T-cell (primary cell): ENCODE results near the gene STX16. TPM values are rescaled to one million over a fixed set of nuclear protein-coding genes. Genes with fewer than 3 reads are reported as not detected.

Experiments
- ATAC-seq, 4 experiments: fragments of 200-7000 bp in 3 of 4; fragments of 150-1000 bp in 1 of 4; cut with Tn5 transposase; replicated peaks in 1 of 4; 1 replicate in 3 of 4; 2 replicates in 1 of 4; pipeline ENCODE4 v1.10.0; 2021; ENCODE audit warnings: moderate library complexity in 3 of 4, mild to moderate bottlenecking in 2 of 4, moderate number of reproducible peaks in 1 of 4
- CTCF ChIA-PET, 2 donors: fragments of 300-600 bp; sonication (Branson Sonifier 250); formaldehyde crosslinking; loops; one replicate each; lab custom pipeline; 2022; ENCODE audit warnings: antibody characterized with exemption in 2 of 2; lab: Charles Lee
- POLR2A ChIA-PET, 2 donors: fragments of 300-600 bp; sonication (Branson Sonifier 250); formaldehyde crosslinking; loops; one replicate each; lab custom pipeline; 2022; ENCODE audit warnings: antibody characterized with exemption in 2 of 2; lab: Charles Lee
- DNase-seq, 35 experiments: peaks; one replicate each; pipeline versions ENCODE4 v3.0.0 to v3.0.0-alpha.2; 2013 to 2023
- H3K27ac ChIP-seq: one replicate; pipeline ENCODE4 v1.5.1; 2013; ENCODE audit warnings: low read length
- H3K27me3 ChIP-seq, 2 experiments: replicated peaks in 1 of 2; 1 replicate in 1 of 2; 2 replicates in 1 of 2; pipeline versions ENCODE4 v1.6.1 to v1.7.0; 2013; ENCODE audit warnings: low read length in 1 of 2, mixed read lengths in 1 of 2; ENCODE audit not compliant: control insufficient read depth in 2 of 2, insufficient read depth in 2 of 2; ENCODE audit errors: extremely low read depth in 1 of 2
- H3K36me3 ChIP-seq, 2 donors: 1 replicate in 1 of 2; 2 replicates in 1 of 2; pipeline versions ENCODE4 v1.6.1 to v1.7.0; 2013; ENCODE audit warnings: low read length in 1 of 2; ENCODE audit not compliant: control insufficient read depth in 2 of 2, insufficient read depth in 1 of 2; ENCODE audit errors: extremely low read depth in 1 of 2
- H3K4me1 ChIP-seq, 2 experiments: 1 replicate in 1 of 2; 2 replicates in 1 of 2; pipeline versions ENCODE4 v1.6.1 to v1.7.0; 2013; ENCODE audit warnings: low read length in 2 of 2, mixed read lengths in 1 of 2; ENCODE audit not compliant: insufficient read depth in 2 of 2, control insufficient read depth in 1 of 2; ENCODE audit errors: extremely low read depth in 1 of 2
- H3K4me3 ChIP-seq, 2 donors: 1 replicate in 1 of 2; 2 replicates in 1 of 2; pipeline versions ENCODE4 v1.5.1 to v1.7.0; 2013; ENCODE audit warnings: mild to moderate bottlenecking in 2 of 2, low read length in 1 of 2, moderate library complexity in 1 of 2; ENCODE audit not compliant: control insufficient read depth in 1 of 2; ENCODE audit errors: extremely low read depth in 1 of 2
- H3K9me3 ChIP-seq: 2 replicates; pipeline ENCODE4 v1.7.0; 2013
- H3K27ac Mint-ChIP-seq, 2 donors: one replicate each; pipeline ENCODE4 v1.8.0; 2020 to 2021; ENCODE audit warnings: mild to moderate bottlenecking in 2 of 2, mixed read lengths in 2 of 2
- H3K27me3 Mint-ChIP-seq, 2 donors: one replicate each; pipeline ENCODE4 v1.8.0; 2021 to 2022; ENCODE audit warnings: mixed read lengths in 2 of 2
- H3K36me3 Mint-ChIP-seq: one replicate; pipeline ENCODE4 v1.8.0; 2021; ENCODE audit warnings: mixed read lengths
- H3K4me1 Mint-ChIP-seq, 3 donors: one replicate each; pipeline ENCODE4 v1.8.0; 2020 to 2022; ENCODE audit warnings: mixed read lengths in 3 of 3, mild to moderate bottlenecking in 1 of 3
- H3K4me3 Mint-ChIP-seq, 3 donors: one replicate each; pipeline ENCODE4 v1.8.0; 2020 to 2022; ENCODE audit warnings: mild to moderate bottlenecking in 3 of 3, mixed read lengths in 3 of 3, moderate library complexity in 3 of 3
- H3K9me3 Mint-ChIP-seq, 3 donors: one replicate each; pipeline ENCODE4 v1.8.0; 2020 to 2022; ENCODE audit warnings: mixed read lengths in 3 of 3
- WGBS: methylation state at CpG from one replicate; pipeline ENCODE4 v1.1.5; 2013; ENCODE audit warnings: missing lambda C conversion rate; ENCODE audit not compliant: insufficient coverage; 5-methylcytosine and 5-hydroxymethylcytosine counted together
- total RNA-seq, 35 experiments: library from RNA in 6 of 35; stranded (reverse) in 6 of 35; fragments of 120-200 nt in 1 of 35; gene quantifications; one replicate each; pipeline versions ENCODE4 v1.2.1 to v1.2.4 and lab custom pipeline; 2013 to 2026

STX16 gene
- total RNA-seq, 5 donors from 2014 or later (not counting 1 experiment from before 2014, with no cell fraction given) = 154 to 213 (median 178) TPM

- Histone ChIP-seq H3K4me1 (peaks cover 16 to 22% of the 10 kb centered on the region in 2 experiments), H3K36me3 (no peaks in the 10 kb centered on the region), H3K4me3 (peak overlapping the region; percentile 49 to 88), H3K27me3 (no peaks in the 10 kb centered on the region), H3K27ac (peak overlapping the region; percentile 53), H3K9me3 (no peaks in the 10 kb centered on the region)
- Mint-ChIP-seq H3K36me3 (no peaks in the 10 kb centered on the region), H3K27me3 (peaks cover 0 to 1% of the 10 kb centered on the region in 2 donors), H3K4me3 (peak overlapping the region; percentile 72 to 78 (median 75)), H3K27ac (peak overlapping the region; percentile 76 to 87), H3K9me3 (no peaks in the 10 kb centered on the region), H3K4me1 (peaks cover 13 to 27% (median 16%) of the 10 kb centered on the region in 3 donors)
- CTCF ChIA-PET = interaction anchor here (0.6 to 1.4 kb wide), 3 partner anchors 9 to 793 kb away, joined by 3 to 6 read pairs (median 5); no protein-coding TSS in a partner anchor
- ATAC-seq = peak; percentile 0 to 14 (median 8)
- POLR2A ChIA-PET = no interaction called here
- 4% methylated on average over 68 of the region's 73 CpGs for WGBS
- peak in 26 of 35 experiments; percentile 7 to 59 (median 29) for DNase-seq
These were observed 1.5 kb upstream of the STX16 start for GRCh38 chr20:58649288-58650180.

GRCh38 chr20:58650181-58650775 is 805 bp upstream of the STX16 start:
- H3K27me3 Mint-ChIP-seq = peaks cover 0 to 1% of the 10 kb centered on the region in 2 donors
- Histone ChIP-seq H3K9me3 (no peaks in the 10 kb centered on the region), H3K27ac (peak overlapping the region; percentile 95), H3K4me3 (peak overlapping the region; percentile 95 to 97), H3K4me1 (peaks cover 21 to 22% of the 10 kb centered on the region in 2 experiments), H3K27me3 (no peaks in the 10 kb centered on the region), H3K36me3 (no peaks in the 10 kb centered on the region)
- H3K9me3 Mint-ChIP-seq = no peaks in the 10 kb centered on the region
- H3K27ac Mint-ChIP-seq = peak overlapping the region; percentile 98
- under 1% methylated on average over 47 of the region's 62 CpGs for WGBS
- H3K36me3 Mint-ChIP-seq = no peaks in the 10 kb centered on the region
- DNase-seq = peak in 24 of 35 experiments; percentile 15 to 69 (median 38)
- ChIA-PET POLR2A (interaction anchor here in 1 of 2 donors (0.7 to 2.6 kb wide), 2 partner anchors 11 to 1034 kb away, joined by 17 to 19 read pairs; no protein-coding TSS in a partner anchor), CTCF (interaction anchor here (0.5 to 2.9 kb wide), 12 partner anchors 9 to 771 kb away, joined by 3 to 20 read pairs (median 4); no protein-coding TSS in a partner anchor)
- peak overlapping the region; percentile 97 to 98 (median 98) for H3K4me3 Mint-ChIP-seq
- H3K4me1 Mint-ChIP-seq = peaks cover 19 to 27% (median 20%) of the 10 kb centered on the region in 3 donors
- ATAC-seq = peak; percentile 9 to 28 (median 25)

- DNase-seq (peak in 16 of 35 experiments; percentile 9 to 48 (median 20)), ATAC-seq (peak in 1 of 4 experiments; percentile 7)
- Mint-ChIP-seq H3K9me3 (no peaks in the 10 kb centered on the region), H3K4me3 (peak overlapping the region; percentile 97 to 98 (median 98)), H3K36me3 (no peaks in the 10 kb centered on the region), H3K27ac (peak overlapping the region; percentile 98), H3K4me1 (peaks cover 31 to 38% (median 32%) of the 10 kb centered on the region in 3 donors), H3K27me3 (no peaks in the 10 kb centered on the region)
- peak overlapping the region; percentile 95 for H3K27ac ChIP-seq
- CTCF ChIA-PET = interaction anchor here (0.5 to 2.9 kb wide), 13 partner anchors 8 to 344 kb away, joined by 3 to 20 read pairs (median 3); partner anchors contain the start of genes NPEPL1 (in 1 of the 2) and VAPB (in 1 of the 2)
- H3K36me3 ChIP-seq = peaks cover 0 to 2% of the 10 kb centered on the region in 2 donors
- H3K4me1 ChIP-seq = peaks cover 29 to 32% of the 10 kb centered on the region in 2 experiments
- under 1% methylated on average over 18 of the region's 18 CpGs for WGBS
- H3K27me3 ChIP-seq = no peaks in the 10 kb centered on the region
- POLR2A ChIA-PET = interaction anchor here (0.5 to 2.6 kb wide), 6 partner anchors 8 to 292 kb away, joined by 3 to 19 read pairs (median 5); no protein-coding TSS in a partner anchor
- no peaks in the 10 kb centered on the region for H3K9me3 ChIP-seq
- H3K4me3 ChIP-seq = peak overlapping the region; percentile 95 to 97
These were observed 469 bp downstream of the STX16 start for GRCh38 chr20:58651559-58651945.

GRCh38 chr20:58651946-58652605 is 993 bp downstream of the STX16 start:
- Mint-ChIP-seq H3K9me3 (no peaks in the 10 kb centered on the region), H3K4me3 (peak overlapping the region; percentile 97 to 98 (median 98)), H3K4me1 (peaks cover 37 to 44% (median 38%) of the 10 kb centered on the region in 3 donors), H3K27ac (peak overlapping the region; percentile 98), H3K36me3 (no peaks in the 10 kb centered on the region), H3K27me3 (no peaks in the 10 kb centered on the region)
- ChIA-PET CTCF (interaction anchor here (0.6 to 2.9 kb wide), 10 partner anchors 8 to 263 kb away, joined by 3 to 20 read pairs (median 4); partner anchors contain the start of genes NPEPL1 (in 1 of the 2) and VAPB (in 1 of the 2)), POLR2A (interaction anchor here (0.6 to 2.6 kb wide), 9 partner anchors 8 to 506 kb away, joined by 3 to 19 read pairs (median 6); partner anchors contain the start of genes PRELID3B (in 1 of the 2) and VAPB (in 1 of the 2))
- Histone ChIP-seq H3K36me3 (peaks cover 0 to 2% of the 10 kb centered on the region in 2 donors), H3K27ac (peak overlapping the region; percentile 95), H3K4me3 (peak overlapping the region; percentile 95 to 97), H3K9me3 (no peaks in the 10 kb centered on the region), H3K27me3 (no peaks in the 10 kb centered on the region), H3K4me1 (peaks cover 33 to 38% of the 10 kb centered on the region in 2 experiments)
- WGBS = 0% methylated on average over 11 of the region's 30 CpGs
- DNase-seq (peak; percentile 39 to 91 (median 64)), ATAC-seq (peak; percentile 44 to 64 (median 50))

GRCh38 chr20:58652606-58653294 is 1.7 kb downstream of the STX16 start:
- POLR2A ChIA-PET = interaction anchor here (0.5 to 2.6 kb wide), 7 partner anchors 8 to 390 kb away, joined by 3 to 19 read pairs (median 9); partner anchors contain the start of genes PRELID3B (in 1 of the 2) and VAPB (in 1 of the 2)
- H3K4me1 ChIP-seq = peaks cover 34 to 42% of the 10 kb centered on the region in 2 experiments
- no peaks in the 10 kb centered on the region for H3K9me3 ChIP-seq
- peak in 2 of 4 experiments; percentile 1 to 10 for ATAC-seq
- Mint-ChIP-seq H3K9me3 (no peaks in the 10 kb centered on the region), H3K27ac (peak overlapping the region; percentile 98), H3K36me3 (no peaks in the 10 kb centered on the region), H3K4me3 (peak overlapping the region; percentile 97 to 98 (median 98)), H3K27me3 (no peaks in the 10 kb centered on the region), H3K4me1 (peaks cover 43 to 50% (median 44%) of the 10 kb centered on the region in 3 donors)
- H3K36me3 ChIP-seq = peaks cover 0 to 2% of the 10 kb centered on the region in 2 donors
- peak overlapping the region; percentile 95 for H3K27ac ChIP-seq
- CTCF ChIA-PET = interaction anchor here (0.6 to 2.9 kb wide), 5 partner anchors 7 to 284 kb away, joined by 3 to 20 read pairs (median 7); no protein-coding TSS in a partner anchor
- no CpG with 5 or more reads among the region's 12 CpGs for WGBS
- peak overlapping the region; percentile 95 to 97 for H3K4me3 ChIP-seq
- H3K27me3 ChIP-seq = no peaks in the 10 kb centered on the region
- peak in 2 of 35 experiments; percentile 15 to 48 for DNase-seq
